Endothelial cell of hepatic sinusoid (primary cell): ENCODE results near the gene SLC49A3.

Source experiments
- in situ Hi-C: cut with HindIII; loops from 2 replicates; pipeline ENCODE4 v1.10.0; 2017; ENCODE audit warnings: low sequenced_read_pairs

Gene SLC49A3

GRCh38 chr4:681736-682451, 7.1 kb downstream of the SLC49A3 start:
- in situ Hi-C loops, result no loop called here

- in situ Hi-C loops, result no loop called here
Measured at GRCh38 chr4:680928-681645, 7.9 kb downstream of the SLC49A3 start.

- in situ Hi-C loops, result no loop called here
Measured at GRCh38 chr4:680551-680927, 8.4 kb downstream of the SLC49A3 start.

- in situ Hi-C loops, result no loop called here
Measured at GRCh38 chr4:680091-680490, 8.9 kb downstream of the SLC49A3 start.

- in situ Hi-C loops, result loop anchor here (10.0 kb wide), 1 partner anchor 65 kb away; no protein-coding TSS in a partner anchor
Measured at GRCh38 chr4:679629-680028, 9.3 kb downstream of the SLC49A3 start.

- in situ Hi-C loops, result loop anchor here (10.0 kb wide), 1 partner anchor 64 kb away; no protein-coding TSS in a partner anchor
Measured at GRCh38 chr4:679104-679481, 9.9 kb downstream of the SLC49A3 start.

- in situ Hi-C loops, result loop anchor here (10.0 kb wide), 1 partner anchor 64 kb away; no protein-coding TSS in a partner anchor
Measured at GRCh38 chr4:678331-679103, 10.4 kb downstream of the SLC49A3 start.

- in situ Hi-C loops, result loop anchor here (10.0 kb wide), 1 partner anchor 63 kb away; no protein-coding TSS in a partner anchor
Measured at GRCh38 chr4:677431-678293, 11.3 kb downstream of the SLC49A3 start.

GRCh38 chr4:676871-677235, 12.1 kb downstream of the SLC49A3 start:
- in situ Hi-C loops, result loop anchor here (10.0 kb wide), 1 partner anchor 62 kb away; no protein-coding TSS in a partner anchor

- in situ Hi-C loops, result loop anchor here (10.0 kb wide), 1 partner anchor 61 kb away; no protein-coding TSS in a partner anchor
Measured at GRCh38 chr4:675980-676870, 12.7 kb downstream of the SLC49A3 start.

- in situ Hi-C loops, result loop anchor here (10.0 kb wide), 1 partner anchor 60 kb away; no protein-coding TSS in a partner anchor
Measured at GRCh38 chr4:675036-675882, 13.7 kb downstream of the SLC49A3 start.

- in situ Hi-C loops, result loop anchor here (10.0 kb wide), 1 partner anchor 60 kb away; no protein-coding TSS in a partner anchor
Measured at GRCh38 chr4:674172-675035, 14.5 kb downstream of the SLC49A3 start, which contains the start of the genes ATP5ME and MYL5. Gene ATP5ME (minus strand): TSS chr4:674276. CDS start chr4:674247, 29 bp downstream. Gene MYL5 (plus strand): TSS chr4:674542. CDS start chr4:678027, 3,485 bp downstream.

- in situ Hi-C loops, result loop anchor here (10.0 kb wide), 1 partner anchor 59 kb away; no protein-coding TSS in a partner anchor
Measured at GRCh38 chr4:673349-674091, 15.4 kb downstream of the SLC49A3 start.

GRCh38 chr4:671769-672168, 17.2 kb downstream of the SLC49A3 start:
- in situ Hi-C loops, result loop anchor here (10.0 kb wide), 1 partner anchor 57 kb away; no protein-coding TSS in a partner anchor

GRCh38 chr4:669806-670559, 19.0 kb downstream of the SLC49A3 start:
- in situ Hi-C loops, result loop anchor here (10.0 kb wide), 1 partner anchor 55 kb away; no protein-coding TSS in a partner anchor
